Endothelial cell of umbilical vein (primary cell): ENCODE results near the gene GMPR2.

ENCODE experiments used
- MYC ChIP-seq: IDR thresholded peaks from one replicate; pipeline ENCODE4 v1.6.1; 2011; ENCODE audit warnings: mild to moderate bottlenecking, low read depth, low read length
- POLR2AphosphoS5 ChIP-seq: IDR thresholded peaks from 2 replicates; pipeline ENCODE4 v1.6.1; 2012; ENCODE audit warnings: low read depth, mild to moderate bottlenecking, control low read depth, low read length, moderate library complexity; ENCODE audit not compliant: insufficient read depth
- TF ChIP-seq, protein P1 (sequence below), 2 donors: IDR thresholded peaks; 1 replicate in 1 of 2; 2 replicates in 1 of 2; pipeline ENCODE4 v1.5.1; 2011; ENCODE audit warnings: low read length in 2 of 2, mild to moderate bottlenecking in 2 of 2, moderate library complexity in 2 of 2, control low read depth in 1 of 2, inconsistent platforms in 1 of 2, low read depth in 1 of 2; ENCODE audit not compliant: insufficient read depth in 1 of 2; ENCODE audit errors: extremely low read depth in 1 of 2

DNA sequence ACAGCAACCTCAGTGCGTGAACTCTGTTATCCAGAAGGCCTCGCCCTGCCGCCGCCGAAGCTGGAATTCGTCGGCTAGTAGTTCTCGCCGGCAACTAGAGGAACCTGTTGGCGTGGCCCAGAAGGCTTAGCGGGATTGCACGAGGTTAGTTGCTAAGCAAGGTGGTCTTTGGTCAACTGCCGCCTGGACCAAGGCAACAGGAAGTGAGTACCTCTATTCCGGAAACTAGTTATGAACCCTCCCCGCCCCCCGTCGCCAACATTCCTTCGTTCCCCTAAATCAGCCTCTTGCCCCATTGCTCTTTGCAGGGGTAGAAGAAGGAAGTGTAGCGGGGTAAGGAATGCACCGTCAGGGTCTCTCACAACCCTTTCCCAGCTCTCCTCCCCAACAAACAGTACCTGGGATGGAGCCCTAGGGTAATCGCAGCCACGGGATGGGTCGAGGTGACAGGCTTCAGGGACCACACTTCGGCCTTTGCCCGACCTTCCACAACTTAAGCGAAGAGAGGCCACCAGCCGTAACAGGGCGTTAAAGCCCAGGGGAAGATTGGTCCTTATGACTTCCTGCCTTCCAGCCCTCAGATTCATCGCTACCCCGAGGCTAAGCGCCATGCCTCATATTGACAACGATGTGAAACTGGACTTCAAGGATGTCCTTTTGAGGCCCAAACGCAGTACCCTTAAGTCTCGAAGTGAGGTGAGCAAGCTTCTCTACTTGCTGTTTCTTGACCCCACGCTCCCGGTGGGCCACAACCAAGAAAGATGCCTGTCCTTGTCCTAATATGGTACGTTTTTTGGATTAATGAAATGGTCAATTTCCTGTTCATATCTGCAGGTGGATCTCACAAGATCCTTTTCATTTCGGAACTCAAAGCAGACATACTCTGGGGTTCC lies at the start of gene GMPR2:
- TF ChIP-seq, protein P1, sequence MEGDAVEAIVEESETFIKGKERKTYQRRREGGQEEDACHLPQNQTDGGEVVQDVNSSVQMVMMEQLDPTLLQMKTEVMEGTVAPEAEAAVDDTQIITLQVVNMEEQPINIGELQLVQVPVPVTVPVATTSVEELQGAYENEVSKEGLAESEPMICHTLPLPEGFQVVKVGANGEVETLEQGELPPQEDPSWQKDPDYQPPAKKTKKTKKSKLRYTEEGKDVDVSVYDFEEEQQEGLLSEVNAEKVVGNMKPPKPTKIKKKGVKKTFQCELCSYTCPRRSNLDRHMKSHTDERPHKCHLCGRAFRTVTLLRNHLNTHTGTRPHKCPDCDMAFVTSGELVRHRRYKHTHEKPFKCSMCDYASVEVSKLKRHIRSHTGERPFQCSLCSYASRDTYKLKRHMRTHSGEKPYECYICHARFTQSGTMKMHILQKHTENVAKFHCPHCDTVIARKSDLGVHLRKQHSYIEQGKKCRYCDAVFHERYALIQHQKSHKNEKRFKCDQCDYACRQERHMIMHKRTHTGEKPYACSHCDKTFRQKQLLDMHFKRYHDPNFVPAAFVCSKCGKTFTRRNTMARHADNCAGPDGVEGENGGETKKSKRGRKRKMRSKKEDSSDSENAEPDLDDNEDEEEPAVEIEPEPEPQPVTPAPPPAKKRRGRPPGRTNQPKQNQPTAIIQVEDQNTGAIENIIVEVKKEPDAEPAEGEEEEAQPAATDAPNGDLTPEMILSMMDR (IDR thresholded peaks at IDR 0.05; ENCODE audit: extremely low read depth in 1 of 2, insufficient read depth in 1 of 2, low read depth in 1 of 2, low read length in 2 of 2), result no peak
- no peak for TF ChIP-seq MYC
- peak; percentile 52 for TF ChIP-seq POLR2AphosphoS5
